22Rv1 (cell line): Measurements from ENCODE around the gene CCDC9.
"Not testable (repeated sequence)": the region's sequence is repeated elsewhere in the genome, so short reads cannot be mapped to it uniquely, and the experiment has no call there.

Experiments used
- H3K27ac ChIP-seq: fragments of 450-650 bp; 2 replicates; pipeline ENCODE4 v1.5.1; 2017
- CTCF ChIP-seq: fragments of 450-650 bp; IDR thresholded peaks from 2 replicates; pipeline ENCODE4 v1.5.1; 2017; ENCODE audit warnings: mild to moderate bottlenecking
- ZFX ChIP-seq: fragments of 450-650 bp; IDR thresholded peaks from 2 replicates; pipeline ENCODE4 v1.6.1; 2017; ENCODE audit warnings: antibody characterized with exemption, borderline replicate concordance

Gene CCDC9

GRCh38 chr19:47260476-47260875 is 4.2 kb downstream of the CCDC9 start:
- TF ChIP-seq ZFX, result no peak
- TF ChIP-seq CTCF, result no peak
- no peak overlapping the region for H3K27ac ChIP-seq

GRCh38 chr19:47261946-47262793 is 5.8 kb downstream of the CCDC9 start:
- H3K27ac ChIP-seq, result not testable (repeated sequence)

GRCh38 chr19:47264629-47265028 is 8.3 kb downstream of the CCDC9 start:
- no peak overlapping the region for H3K27ac ChIP-seq
- TF ChIP-seq ZFX (no peak), CTCF (no peak)

GRCh38 chr19:47266401-47266941 is 10.1 kb downstream of the CCDC9 start:
- no peak overlapping the region for H3K27ac ChIP-seq
- TF ChIP-seq ZFX (no peak), CTCF (no peak)

GRCh38 chr19:47267350-47267759 is 11.0 kb downstream of the CCDC9 start:
- TF ChIP-seq ZFX (no peak), CTCF (no peak)
- H3K27ac ChIP-seq, result no peak overlapping the region

GRCh38 chr19:47268028-47268427 is 11.7 kb downstream of the CCDC9 start:
- TF ChIP-seq ZFX (no peak), CTCF (no peak)
- no peak overlapping the region for H3K27ac ChIP-seq

- TF ChIP-seq CTCF, result no peak
- no peak for TF ChIP-seq ZFX
- H3K27ac ChIP-seq, result no peak overlapping the region
Measured at GRCh38 chr19:47269596-47269995, 13.3 kb downstream of the CCDC9 start.
